K562 (cell line): ENCODE measurements around the gene B3GAT2. TPM values are rescaled to one million over a fixed set of nuclear protein-coding genes. Genes with fewer than 3 reads are reported as not detected.

ENCODE experiments used
- ATAC-seq: fragments of 200-7000 bp; cut with Tn5 transposase; 3 replicates; pipeline ENCODE4 v1.9.1; 2020; ENCODE audit warnings: moderate library complexity
- BruUV-seq: library from RNA; stranded (reverse); fragments of 400-500 nt; replicated peaks from 2 replicates; lab custom pipeline; 2021; lab: Mats Ljungman, UMichigan
- CTCF ChIA-PET: fragments of 300-600 bp; formaldehyde crosslinking; extraction: SDS; loops from one replicate; lab custom pipeline; 2021; ENCODE audit warnings: low intra/inter-chr PET ratio; lab: Yijun Ruan, JAX
- POLR2A ChIA-PET: fragments of 300-600, 350-650 bp; sonication (Branson Sonifier 250); formaldehyde crosslinking; extraction: SDS; loops from one replicate; lab custom pipeline; 2021; ENCODE audit warnings: antibody characterized with exemption, inconsistent platforms; lab: Yijun Ruan, JAX
- DNase-seq, 4 experiments: peaks; one replicate each; pipeline versions ENCODE4 v3.0.0 to v3.0.0-alpha.2; 2011 to 2018; ENCODE audit warnings: low spot score in 3 of 4, mixed read lengths in 3 of 4; ENCODE audit errors: extremely low read depth in 1 of 4
- FAIRE-seq: peaks from 2 replicates; lab custom pipeline; 2011; peaks lifted over from hg19 to GRCh38; lab: Jason Lieb, UNC
- H2AFZ ChIP-seq: 2 replicates; pipeline ENCODE4 v1.6.0; 2011; ENCODE audit warnings: low read depth, low read length, control low read depth, inconsistent platforms
- H3K27ac ChIP-seq: fragments of 200-600 bp; 3 replicates; pipeline ENCODE4 v1.8.0; 2011; ENCODE audit warnings: low read depth, mild to moderate bottlenecking, control low read depth, inconsistent platforms, low read length, moderate library complexity, mixed read lengths; ENCODE audit errors: extremely low read depth
- H3K27me3 ChIP-seq, 2 experiments: fragments of 300-600 bp in 1 of 2; 2 replicates in 1 of 2; 3 replicates in 1 of 2; pipeline versions ENCODE4 v1.6.0 to v1.8.0; 2011; ENCODE audit warnings: inconsistent platforms in 2 of 2, low read length in 2 of 2, mild to moderate bottlenecking in 1 of 2, mixed read lengths in 1 of 2, moderate library complexity in 1 of 2; ENCODE audit not compliant: control insufficient read depth in 2 of 2, insufficient read depth in 2 of 2
- H3K36me3 ChIP-seq: fragments of 300-600 bp; 3 replicates; pipeline ENCODE4 v1.8.0; 2011; ENCODE audit warnings: mild to moderate bottlenecking, low read length, inconsistent platforms; ENCODE audit not compliant: control insufficient read depth, insufficient read depth
- H3K4me1 ChIP-seq, 2 experiments: fragments of 200-600 bp in 1 of 2; replicated peaks in 1 of 2; 2 replicates in 1 of 2; 3 replicates in 1 of 2; pipeline versions ENCODE4 v1.5.1 to v1.8.0; 2011; ENCODE audit warnings: inconsistent platforms in 2 of 2, low read length in 2 of 2, mild to moderate bottlenecking in 1 of 2, mixed read lengths in 1 of 2, moderate library complexity in 1 of 2; ENCODE audit not compliant: control insufficient read depth in 2 of 2, insufficient read depth in 2 of 2
- H3K4me2 ChIP-seq: 2 replicates; pipeline ENCODE4 v1.6.1; 2011; ENCODE audit warnings: low read length, control low read depth, inconsistent platforms, mixed read lengths; ENCODE audit not compliant: insufficient read depth
- H3K4me3 ChIP-seq: fragments of 200-600 bp; sonication (generic), shearing (Covaris generic); 2 replicates; pipeline ENCODE4 v1.5.1; 2016; ENCODE audit warnings: control low read depth, inconsistent platforms
- H3K79me2 ChIP-seq: fragments of 200-600 bp; 3 replicates; pipeline ENCODE4 v1.8.0; 2011; ENCODE audit warnings: low read length, inconsistent platforms; ENCODE audit not compliant: control insufficient read depth, insufficient read depth
- H3K9ac ChIP-seq, 2 experiments: 2 replicates each; pipeline versions ENCODE4 v1.6.0 to v1.6.1; 2011; ENCODE audit warnings: low read depth in 2 of 2, low read length in 2 of 2, control low read depth in 1 of 2, inconsistent platforms in 1 of 2, mild to moderate bottlenecking in 1 of 2, mixed read lengths in 1 of 2; ENCODE audit not compliant: insufficient read depth in 1 of 2
- H3K9me1 ChIP-seq: one replicate; pipeline ENCODE4 v1.6.0; 2011; ENCODE audit warnings: inconsistent platforms, mild to moderate bottlenecking, low read length, moderate library complexity; ENCODE audit not compliant: control insufficient read depth, insufficient read depth
- H3K9me3 ChIP-seq: replicated peaks from 2 replicates; pipeline ENCODE4 v1.5.1; 2011; ENCODE audit warnings: low read depth, low read length, inconsistent platforms; ENCODE audit not compliant: control insufficient read depth, insufficient read depth
- H4K20me1 ChIP-seq: replicated peaks from 2 replicates; pipeline ENCODE4 v1.6.1; 2011; ENCODE audit warnings: low read length, inconsistent platforms, mixed read lengths; ENCODE audit not compliant: control insufficient read depth, insufficient read depth
- ARID2 ChIP-seq: fragments of 450-650 bp; IDR thresholded peaks from 2 replicates; pipeline ENCODE4 v1.6.1; 2017; ENCODE audit warnings: antibody characterized with exemption, mild to moderate bottlenecking
- KDM4B ChIP-seq, 2 experiments: fragments of 450-650 bp in 1 of 2; sonication (generic) in 1 of 2; IDR thresholded peaks; 2 replicates each; pipeline ENCODE4 v1.6.1; 2016 to 2017; ENCODE audit warnings: borderline replicate concordance in 2 of 2, antibody characterized with exemption in 1 of 2, low read depth in 1 of 2, mild to moderate bottlenecking in 1 of 2
- KLF6 ChIP-seq: fragments of 250-450 bp; sonication (Bioruptor Pico); IDR thresholded peaks from 2 replicates; pipeline ENCODE4 v1.4.0; 2020; ENCODE audit warnings: mild to moderate bottlenecking, moderate library complexity, borderline replicate concordance
- MTA1 ChIP-seq: fragments of 450-650 bp; IDR thresholded peaks from 2 replicates; pipeline ENCODE4 v1.6.1; 2017; ENCODE audit warnings: borderline replicate concordance
- PCBP1 ChIP-seq: fragments of 200-400 bp; formaldehyde crosslinking; IDR thresholded peaks from 2 replicates; pipeline ENCODE4 v1.6.1; 2018; ENCODE audit warnings: mild to moderate bottlenecking, low read depth, low read length; ENCODE audit not compliant: poor library complexity, severe bottlenecking
- PKNOX1 ChIP-seq: fragments of 450-650 bp; IDR thresholded peaks from 2 replicates; pipeline ENCODE4 v1.6.1; 2016
- SPI1 ChIP-seq: IDR thresholded peaks from 2 replicates; pipeline ENCODE4 v1.6.1; 2011; ENCODE audit warnings: low read depth, low read length, control low read depth, borderline replicate concordance
- TFAM ChIP-seq: fragments of 250-450 bp; sonication (Bioruptor Pico); conservative IDR thresholded peaks from 2 replicates; pipeline ENCODE4 v1.5.0; 2021; ENCODE audit warnings: mild to moderate bottlenecking, moderate library complexity
- ZNF124 ChIP-seq: sonication (generic); formaldehyde crosslinking; IDR thresholded peaks from 2 replicates; pipeline ENCODE4 v1.8.1; 2022; ENCODE audit warnings: missing genetic modification reagents
- ZNF384 ChIP-seq: IDR thresholded peaks from 2 replicates; pipeline ENCODE4 v1.6.1; 2012; ENCODE audit warnings: low read depth, low read length, improper control_type of control experiment
- ZNF507 ChIP-seq: conservative IDR thresholded peaks from 2 replicates; pipeline ENCODE4 v1.6.1; 2017; ENCODE audit warnings: missing genetic modification characterization, missing compliant biosample characterization
- ZNF561 ChIP-seq: fragments of 450-650 bp; formaldehyde crosslinking; conservative IDR thresholded peaks from 2 replicates; pipeline ENCODE4 v1.4.0; 2020; ENCODE audit warnings: mild to moderate bottlenecking, moderate library complexity
- ZNF592 ChIP-seq: fragments of 450-650 bp; IDR thresholded peaks from 2 replicates; pipeline ENCODE4 v1.6.1; 2017; ENCODE audit warnings: antibody characterized with exemption, mild to moderate bottlenecking
- WGBS: fragments of 100-300 bp; shearing (Covaris generic); methylation state at CpG from one replicate; pipeline ENCODE4 v1.1.6; 2016; ENCODE audit warnings: low coverage, mixed read lengths; ENCODE audit not compliant: insufficient coverage; ENCODE audit errors: missing lambda C conversion rate; 5-methylcytosine and 5-hydroxymethylcytosine counted together
- in situ Hi-C: fragments of 300-500 bp; cut with MboI; formaldehyde crosslinking; loops from 4 replicates; pipeline ENCODE4 v1.15.0; 2018; ENCODE audit warnings: inconsistent platforms, mixed read lengths
- intact Hi-C: fragments of 100-400 bp; cut with micrococcal nuclease; formaldehyde crosslinking; loops from 2 replicates; pipeline ENCODE4 v1.14.2; 2022
- polyA plus RNA-seq, 8 experiments: library from polyadenylated mRNA; depleted of rRNA in 4 of 8; stranded (reverse) in 5 of 8; unstranded in 3 of 8; fragments of >200 nt; fragmentation: Nextera tagmentation in 2 of 8; fragmentation: Illumina TruSeq in 1 of 8; extraction: Ambion mirVana in 2 of 8; extraction: Trizol in 1 of 8; gene quantifications; 2 replicates each; pipeline versions ENCODE4 v1.2.1 to v1.2.3, GENCODE V29; 2011 to 2014; ENCODE audit warnings: inconsistent platforms in 1 of 8, missing spikeins in 1 of 8
- total RNA-seq, 7 experiments: library from RNA; depleted of rRNA in 6 of 7; stranded (reverse); fragments of >200 nt in 6 of 7; fragmentation: Illumina TruSeq in 2 of 7; extraction: Trizol in 2 of 7; gene quantifications; 2 replicates each; pipeline versions ENCODE4 v1.2.1 to v1.2.3, GENCODE V29; 2011 to 2021; ENCODE audit warnings: low replicate concordance in 1 of 7

B3GAT2 gene
- total and polyA plus RNA-seq, 9 of the 15 experiments (the other 6 are each of a cell fraction or from before 2014, with no cell fraction given) = 0.01 to 0.43 (median 0.04) TPM; not detected in 4

GRCh38 chr6:70872469-70872868 is 84.4 kb downstream of the B3GAT2 start:
- WGBS = 6% methylated on average over 2 of the region's 2 CpGs

GRCh38 chr6:70864401-70864800 is 92.5 kb downstream of the B3GAT2 start:
- Histone ChIP-seq H3K4me1 (no peaks in the 10 kb centered on the region), H3K4me2 (no peak overlapping the region), H3K27ac (no peak overlapping the region), H3K9me3 (no peaks in the 10 kb centered on the region), H2AFZ (no peak overlapping the region), H4K20me1 (no peaks in the 10 kb centered on the region), H3K9ac (no peak overlapping the region), H3K36me3 (no peaks in the 10 kb centered on the region), H3K79me2 (no peaks in the 10 kb centered on the region), H3K9me1 (no peaks in the 10 kb centered on the region), H3K27me3 (no peaks in the 10 kb centered on the region), H3K4me3 (no peak overlapping the region)
- no peak for ATAC-seq
- WGBS = 34% methylated on average over 3 of the region's 3 CpGs
- ChIA-PET POLR2A (interaction anchor here (0.7 kb wide), 1 partner anchor 66 kb away, joined by 4 read pairs; no protein-coding TSS in a partner anchor), CTCF (no interaction called here)
- in situ Hi-C loops (no loop called here), intact Hi-C loops (no loop called here)
- DNase-seq = no peak
- no TSS peak for BruUV-seq
- no peak for FAIRE-seq
- no peak for TF ChIP-seq PCBP1
- no peak for TF ChIP-seq KLF6 (CRISPR knock-in tag)
- TF ChIP-seq KDM4B (IDR thresholded peaks at IDR 0.05; ENCODE audit: borderline replicate concordance in 2 of 2, low read depth in 1 of 2) = no peak
- TF ChIP-seq ZNF561 = no peak
- no peak for TF ChIP-seq PKNOX1
- TF ChIP-seq TFAM (CRISPR knock-in tag) = no peak
- TF ChIP-seq ZNF124 (CRISPR knock-in tag) = no peak
- TF ChIP-seq ARID2 = no peak
- no peak for TF ChIP-seq ZNF592
- no peak for TF ChIP-seq MTA1
- TF ChIP-seq ZNF384 = no peak

More at GRCh38 chr6:70872469-70872868, 84.4 kb downstream of the B3GAT2 start:
- Histone ChIP-seq H2AFZ (no peak overlapping the region), H3K27ac (no peak overlapping the region), H3K4me2 (no peak overlapping the region), H3K79me2 (no peaks in the 10 kb centered on the region), H3K4me1 (no peaks in the 10 kb centered on the region), H3K9me1 (no peaks in the 10 kb centered on the region), H3K9ac (no peak overlapping the region), H3K36me3 (no peaks in the 10 kb centered on the region), H3K27me3 (peaks cover 0 to 3% of the 10 kb centered on the region in 2 experiments; a peak in 1 of 5 replicates), H4K20me1 (no peaks in the 10 kb centered on the region), H3K4me3 (no peak overlapping the region), H3K9me3 (no peaks in the 10 kb centered on the region)
- TF ChIP-seq ZNF507 (tag) = peak; percentile 88
- TF ChIP-seq SPI1 = no peak
- DNase-seq (no peak), ATAC-seq (no peak), FAIRE-seq (no peak)
- CTCF ChIA-PET = interaction anchor here (0.6 to 0.8 kb wide), 2 partner anchors 14 to 31 kb away, joined by 3 to 4 read pairs; no protein-coding TSS in a partner anchor
- intact Hi-C loops (no loop called here), in situ Hi-C loops (no loop called here)
- POLR2A ChIA-PET = no interaction called here
- BruUV-seq = no TSS peak
